GM21723 (cell line): ENCODE results near the gene CRY1.
A peak's percentile ranks its signal among the peaks of the same experiment; 100 is the strongest.

Source experiments
- ATAC-seq: cut with Tn5 transposase; IDR thresholded peaks from one replicate; pipeline ENCODE4 v1.9.1; 2021; ENCODE audit warnings: mild to moderate bottlenecking, moderate library complexity; ENCODE audit not compliant: unreplicated experiment

CRY1 gene

DNA sequence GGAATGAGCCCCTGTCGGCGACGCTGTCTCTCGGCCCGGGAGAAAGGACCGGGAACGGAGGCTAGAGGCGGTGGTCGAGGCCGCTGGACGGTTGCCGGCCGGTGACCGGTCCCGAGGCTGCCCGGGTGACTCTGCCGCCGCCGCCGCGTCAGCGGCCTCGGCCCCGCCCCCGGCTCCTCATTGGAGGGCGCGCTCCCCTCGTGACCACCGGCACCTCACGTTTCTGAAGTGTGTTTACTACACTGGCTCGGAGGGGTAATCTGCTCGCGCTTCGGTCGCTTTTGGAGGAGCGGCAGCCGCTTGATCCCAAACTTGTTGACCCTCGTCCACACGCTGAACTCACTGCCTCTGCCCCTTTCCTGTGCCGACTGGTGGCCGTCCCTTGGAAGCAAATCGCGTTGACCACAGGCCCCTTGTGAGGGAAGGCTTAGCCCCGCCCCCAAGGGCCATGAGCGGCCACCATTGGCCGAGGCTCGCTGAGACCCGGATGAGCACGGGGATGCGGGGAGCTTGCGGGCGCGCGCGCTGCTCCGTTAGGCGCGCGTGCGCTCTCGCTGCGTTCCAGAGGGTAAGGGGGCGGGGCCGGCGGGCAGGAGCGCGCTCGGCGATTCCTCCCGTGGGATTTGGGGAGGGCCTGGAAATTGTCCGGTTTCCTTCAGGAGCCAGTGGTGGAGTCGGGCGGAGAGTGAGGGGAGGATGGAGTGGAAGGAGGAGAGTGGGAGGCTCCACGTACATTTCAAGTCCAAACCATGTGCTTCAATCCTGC lies at the start of gene CRY1:
Gene CRY1, minus strand, starts transcription at position 133 of the 766 bp plus-strand sequence. CDS start 588 bp downstream, outside the sequence.
- peak; percentile 91 for ATAC-seq

DNA sequence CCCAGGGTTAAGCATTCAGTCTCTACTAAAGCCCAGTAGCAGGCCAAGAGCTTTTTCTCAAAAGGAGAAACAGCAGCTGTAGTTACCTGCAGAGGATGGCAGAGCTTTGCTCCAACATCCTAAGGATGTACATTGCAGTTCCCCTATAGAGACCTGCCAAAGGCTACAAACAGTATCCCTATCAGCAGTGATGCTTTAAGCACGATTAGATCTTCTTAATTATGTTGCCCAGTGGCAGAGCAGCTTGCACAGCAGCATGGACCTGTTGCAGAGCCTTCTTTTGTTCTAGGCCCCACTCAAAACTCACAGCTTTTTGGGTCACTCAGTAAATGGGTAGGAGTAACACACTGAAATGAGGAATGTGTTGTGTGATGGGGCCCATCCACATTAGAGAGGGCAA lies 46.4 kb upstream of the CRY1 start:
- no peak for ATAC-seq

DNA sequence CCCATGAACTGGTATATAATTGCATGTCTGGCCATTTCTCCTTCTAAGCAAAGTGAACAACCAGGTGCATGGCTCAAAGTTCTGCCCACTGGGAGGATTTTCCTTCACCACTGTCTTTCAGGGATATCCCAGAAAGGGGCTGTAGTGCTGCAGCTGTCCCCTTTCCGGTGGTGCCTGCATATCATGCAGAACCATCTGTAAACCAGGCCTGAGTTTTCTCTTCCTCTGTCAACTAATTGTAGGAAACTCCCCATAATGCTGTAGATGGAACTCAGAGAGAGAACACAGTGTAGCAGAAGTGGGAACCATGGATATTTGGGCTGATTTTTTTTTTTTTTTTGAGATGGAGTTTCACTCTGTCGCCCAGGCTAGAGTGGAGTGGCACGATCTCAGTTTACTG lies 45.6 kb upstream of the CRY1 start:
- ATAC-seq: no peak

DNA sequence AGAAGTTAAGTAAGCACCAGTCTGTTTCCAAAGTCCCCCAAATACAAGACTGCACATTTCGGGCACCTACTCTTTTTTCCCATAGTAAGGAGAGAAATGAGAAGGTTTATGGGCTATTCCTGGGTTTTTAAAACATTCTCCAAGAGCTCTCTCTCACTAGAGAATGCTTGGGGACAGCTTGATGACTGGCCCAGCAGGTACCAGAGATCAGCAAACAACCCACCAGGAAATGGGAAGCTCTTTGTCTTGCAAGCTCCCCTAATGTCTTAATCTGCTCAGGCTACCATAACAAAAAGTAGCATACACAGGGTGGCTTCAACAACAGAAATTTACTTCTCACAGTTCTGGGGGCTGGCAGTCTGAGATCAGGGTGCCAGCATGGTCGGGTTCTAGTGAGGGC lies 41.8 kb upstream of the CRY1 start:
- ATAC-seq: no peak

DNA sequence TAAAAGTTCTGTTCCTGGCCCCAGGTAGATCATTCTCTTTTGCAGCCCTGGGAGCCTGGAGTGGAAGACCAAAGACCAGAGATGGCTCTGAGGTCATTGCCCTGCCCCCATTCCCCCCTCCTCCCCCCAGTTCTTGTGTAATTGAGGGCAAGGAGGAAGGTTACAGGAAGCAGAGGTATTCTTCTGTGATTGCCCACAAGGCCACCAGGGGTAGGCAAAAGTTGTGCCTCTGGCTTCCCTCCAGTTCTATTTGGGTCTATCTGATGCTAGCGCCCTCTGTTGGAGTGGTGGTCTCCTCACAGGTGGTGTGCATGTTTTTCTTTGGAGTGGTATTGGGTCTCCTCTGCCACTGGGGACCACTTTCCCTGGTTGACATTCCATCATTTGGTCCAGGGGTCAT lies 41.2 kb upstream of the CRY1 start:
- no peak for ATAC-seq

DNA sequence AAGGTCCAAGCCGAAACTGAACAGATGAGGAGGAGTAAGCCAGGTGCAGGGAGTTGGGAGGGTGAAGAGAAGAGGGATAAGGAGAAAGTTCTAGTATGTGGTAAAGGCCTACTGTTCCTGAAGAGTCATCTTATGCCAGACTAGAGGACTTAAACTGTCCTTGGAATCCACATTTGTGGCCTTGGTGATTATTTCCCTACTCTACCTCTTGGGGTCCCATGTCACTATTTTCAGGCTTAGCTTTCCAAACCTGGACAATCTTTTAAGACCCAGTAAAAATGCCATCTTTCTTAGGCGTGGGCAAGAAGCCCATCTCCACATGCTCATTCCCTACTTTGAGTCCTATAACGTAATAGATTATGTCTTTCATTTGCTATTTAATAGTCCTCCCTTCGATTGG lies 40.1 kb upstream of the CRY1 start:
- no peak for ATAC-seq

DNA sequence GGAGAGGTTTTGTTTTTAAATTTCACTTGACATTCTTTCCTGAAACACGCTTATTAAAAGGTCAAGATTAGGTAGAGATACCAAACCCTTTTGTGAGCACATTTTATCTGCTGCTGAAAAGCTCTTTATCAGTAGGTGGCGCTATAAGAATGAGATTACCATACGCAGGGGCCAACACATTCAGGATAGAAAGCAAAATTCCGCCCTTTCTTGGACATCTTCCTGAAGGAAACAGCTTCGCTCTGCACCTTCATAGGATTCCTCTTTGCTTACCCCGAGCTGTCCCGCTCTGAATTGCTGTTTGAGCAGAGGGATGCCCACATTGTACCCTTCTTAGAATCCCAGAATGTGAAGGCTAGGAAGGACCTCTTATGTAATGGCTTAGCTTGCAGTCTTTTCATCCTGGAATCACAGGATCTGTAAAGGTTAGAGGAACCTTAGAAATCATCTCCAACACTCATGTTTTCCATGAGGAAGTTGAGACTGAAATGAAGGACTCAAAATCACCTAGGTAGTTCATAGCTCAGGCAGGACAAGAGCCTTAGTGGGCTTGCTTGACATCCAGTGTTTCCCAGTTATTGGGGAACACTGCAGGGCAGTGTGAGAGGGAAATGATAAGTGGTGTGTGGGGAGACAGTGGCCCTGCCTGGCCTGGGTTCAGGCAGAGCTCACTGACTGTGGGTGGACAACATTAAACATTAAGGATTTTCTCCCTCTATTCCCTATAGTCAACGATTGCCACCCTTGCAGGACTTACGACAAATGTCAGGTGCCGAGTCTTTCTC lies 38.7 kb upstream of the CRY1 start:
- no peak for ATAC-seq

DNA sequence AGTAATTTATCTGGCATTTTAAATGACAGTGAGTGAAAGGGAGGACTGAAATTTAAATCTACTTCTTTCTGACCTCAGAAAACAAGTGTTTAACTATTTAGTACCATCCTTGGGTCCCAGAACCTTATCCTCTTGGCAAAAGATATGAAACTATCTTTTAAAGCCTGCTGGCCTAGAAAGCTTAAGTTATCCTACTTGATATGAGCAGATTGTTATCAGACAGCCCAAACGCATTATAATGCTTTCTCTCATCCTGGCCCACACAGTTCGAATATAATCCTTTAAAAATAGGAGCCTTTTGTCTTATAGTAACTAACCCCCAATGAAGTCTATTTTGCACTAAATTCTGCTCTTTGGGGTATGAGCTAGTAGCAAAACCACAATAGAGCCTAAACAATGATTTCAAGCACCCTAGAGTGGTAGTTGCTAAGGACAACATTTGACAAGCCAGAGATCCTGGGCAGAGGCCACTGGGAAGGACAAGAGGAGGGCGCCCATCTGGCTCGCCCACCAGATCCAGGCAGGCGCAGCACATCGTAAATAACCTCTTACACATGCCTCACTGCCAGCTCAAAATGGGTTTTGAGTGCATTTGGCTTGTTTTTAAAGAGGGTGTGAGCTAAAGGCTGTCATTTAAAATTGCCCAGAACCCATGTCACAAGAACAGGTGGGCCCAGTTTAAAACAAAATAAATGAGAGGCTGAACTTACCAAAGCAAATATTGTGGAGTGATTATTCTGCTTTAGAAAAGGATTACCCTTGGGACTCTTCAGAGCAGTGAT lies 37.7 kb upstream of the CRY1 start:
- no peak for ATAC-seq

DNA sequence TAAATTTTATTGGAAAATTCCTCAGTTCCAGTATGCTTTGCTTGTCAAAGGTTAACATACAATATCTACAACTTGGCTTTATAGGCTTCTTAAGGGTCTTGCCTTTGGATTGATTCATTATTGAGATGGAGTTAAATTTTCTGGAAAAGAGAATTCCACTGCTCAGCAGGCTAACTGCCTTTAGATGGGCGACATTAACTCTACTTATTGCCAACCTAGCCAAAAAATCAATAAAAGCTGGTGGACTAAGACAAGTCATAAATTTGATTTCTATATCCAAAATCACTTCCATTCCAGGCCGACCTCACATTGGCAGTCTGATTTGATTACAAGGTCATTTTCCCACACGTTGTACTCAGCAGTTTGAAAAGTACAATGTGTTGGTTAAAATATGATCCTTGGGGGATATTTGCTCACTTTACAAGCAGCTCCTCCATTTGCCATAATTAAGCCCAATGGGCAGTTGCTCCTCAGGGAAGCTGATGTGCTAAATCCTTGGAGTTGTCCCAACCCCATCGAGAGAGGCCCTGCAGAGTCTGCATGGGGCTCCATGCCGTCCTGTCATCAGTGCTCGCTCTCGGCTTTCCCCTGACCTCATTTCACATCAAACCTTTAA lies 36.1 kb upstream of the CRY1 start:
- no peak for ATAC-seq

DNA sequence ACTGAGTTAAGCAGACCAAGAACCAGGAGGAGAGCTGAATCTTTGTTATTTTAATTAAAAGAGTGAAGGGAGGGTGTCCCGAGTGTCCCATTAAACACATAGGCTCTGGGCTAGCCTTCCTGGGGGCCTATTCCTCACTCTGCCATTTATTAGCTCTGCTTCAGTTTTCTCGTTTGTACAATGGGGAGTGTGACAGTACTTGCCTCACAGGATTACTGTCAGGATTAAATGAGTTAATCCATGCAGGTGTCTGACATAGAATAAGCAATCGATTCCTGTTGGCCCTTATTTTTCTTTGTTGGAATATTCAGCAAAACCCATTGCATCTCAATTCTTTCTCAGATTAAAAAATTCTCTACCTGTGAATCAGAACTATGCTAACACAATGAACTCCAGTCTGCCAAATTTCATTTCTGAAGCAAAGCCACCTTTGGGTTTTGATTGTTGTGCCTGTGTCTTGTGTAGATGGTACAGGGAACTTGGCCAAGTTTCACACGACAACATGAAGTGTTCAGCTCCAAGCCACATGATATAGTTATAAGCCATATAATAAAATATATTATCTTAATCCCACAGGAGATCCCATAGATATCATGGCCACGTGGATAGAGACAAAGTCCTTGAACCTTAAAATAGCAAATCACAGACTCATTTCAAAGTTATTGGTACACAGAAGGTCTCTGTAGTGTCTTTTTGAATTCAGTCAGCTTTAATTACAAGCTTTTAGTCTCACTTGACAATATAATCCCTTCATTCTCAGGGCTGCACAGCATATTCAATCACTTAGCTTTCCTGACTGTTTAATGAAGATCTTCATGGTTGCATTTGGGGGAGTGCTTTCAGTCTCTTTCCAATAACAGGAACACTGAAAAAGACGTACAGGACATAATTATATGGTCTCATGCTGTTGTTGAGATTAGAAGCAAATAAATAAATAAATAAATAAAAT lies 34.4 kb upstream of the CRY1 start:
- ATAC-seq: no peak

DNA sequence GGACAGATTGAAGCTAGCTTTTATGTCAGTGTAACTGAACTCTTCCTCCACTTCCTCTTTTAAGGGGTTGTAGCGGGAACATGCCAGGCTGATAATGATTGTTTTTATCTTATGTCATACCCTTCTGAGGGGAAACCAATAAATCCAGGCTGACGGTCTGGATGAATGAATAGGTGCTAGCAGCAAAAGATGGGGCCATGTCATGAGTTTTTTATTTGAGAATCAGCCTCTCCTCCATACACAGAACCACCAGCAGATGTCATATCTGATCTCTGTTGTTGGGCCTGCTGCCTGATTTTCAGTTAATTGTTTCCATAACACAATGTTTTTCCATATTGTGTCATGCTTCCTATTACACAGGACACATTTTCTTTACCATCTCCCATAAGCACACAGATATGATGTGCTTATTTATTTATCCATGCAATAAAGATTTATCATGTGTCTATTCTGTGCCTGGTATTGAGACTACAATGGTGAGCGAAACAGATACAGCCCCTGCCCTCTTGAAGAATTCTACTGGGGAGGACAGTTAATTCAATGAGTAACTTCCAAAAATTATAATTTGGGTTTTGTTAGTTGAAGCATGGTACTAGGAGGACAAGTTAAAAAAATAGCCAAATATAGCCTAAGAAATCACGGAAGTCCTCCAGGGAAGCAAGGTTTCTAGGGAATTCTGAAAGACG lies 33.6 kb upstream of the CRY1 start:
- no peak for ATAC-seq

DNA sequence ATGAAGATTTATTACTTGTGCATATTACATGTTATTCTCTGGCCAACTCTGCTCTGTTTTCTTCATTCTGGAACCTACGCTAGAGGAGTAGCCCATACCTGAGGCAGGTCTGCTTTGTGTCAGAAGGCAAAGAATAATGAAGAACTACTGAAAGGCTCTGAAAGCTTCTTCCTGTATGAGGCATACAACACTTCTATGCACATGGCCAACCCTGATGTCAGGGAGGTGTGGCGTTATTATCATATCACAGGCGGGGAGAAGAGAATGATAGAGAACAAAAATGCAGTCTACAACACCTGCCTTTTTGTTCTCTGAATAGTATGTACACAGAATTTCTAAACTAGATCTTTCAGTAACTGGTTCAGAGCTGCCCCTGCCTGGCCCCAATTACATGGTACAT lies 32.5 kb upstream of the CRY1 start:
- ATAC-seq: no peak

DNA sequence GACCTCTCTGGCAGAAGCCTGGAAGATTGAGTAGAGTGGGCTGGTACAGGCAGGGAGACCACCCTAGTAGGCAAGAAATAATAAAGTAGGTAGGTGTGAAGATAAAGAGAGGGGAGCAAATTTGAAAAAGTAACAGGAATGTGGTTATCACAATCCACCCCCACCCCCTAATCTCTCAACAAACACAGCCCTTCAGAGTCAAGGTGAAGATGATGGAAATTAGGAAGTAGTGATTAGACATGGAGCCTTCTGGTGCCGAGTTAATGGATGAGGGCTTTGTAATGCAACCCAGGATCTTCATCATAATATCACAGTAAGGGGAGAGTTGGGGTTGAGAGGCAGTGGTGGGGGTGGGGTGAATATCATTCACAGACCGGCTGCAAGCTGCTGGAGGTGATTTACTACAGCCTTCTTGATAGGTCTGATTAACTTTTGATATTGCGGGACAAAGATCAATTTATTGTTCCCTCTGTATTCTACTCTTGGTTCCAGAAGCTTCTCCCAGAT lies 29.2 kb upstream of the CRY1 start:
- ATAC-seq: no peak

DNA sequence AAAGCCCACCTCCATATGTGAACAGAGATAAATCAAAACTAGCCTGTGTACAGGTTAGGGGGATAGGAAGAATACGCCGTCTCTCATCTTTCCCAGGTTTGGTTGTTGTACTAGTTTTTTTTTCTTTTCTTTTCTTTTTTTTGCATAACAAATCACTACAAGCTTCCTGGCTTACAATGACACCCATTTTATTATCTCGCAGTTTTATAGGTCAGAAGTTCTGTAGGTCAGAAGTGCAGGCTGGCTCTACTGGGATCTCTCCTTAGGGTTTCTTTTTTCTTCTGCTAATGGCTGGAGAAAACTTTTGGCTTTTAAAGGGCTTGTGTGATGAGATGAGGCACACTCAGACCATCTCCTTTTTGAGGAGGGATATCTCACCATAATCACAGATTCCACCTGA lies 25.7 kb upstream of the CRY1 start:
- no peak for ATAC-seq

DNA sequence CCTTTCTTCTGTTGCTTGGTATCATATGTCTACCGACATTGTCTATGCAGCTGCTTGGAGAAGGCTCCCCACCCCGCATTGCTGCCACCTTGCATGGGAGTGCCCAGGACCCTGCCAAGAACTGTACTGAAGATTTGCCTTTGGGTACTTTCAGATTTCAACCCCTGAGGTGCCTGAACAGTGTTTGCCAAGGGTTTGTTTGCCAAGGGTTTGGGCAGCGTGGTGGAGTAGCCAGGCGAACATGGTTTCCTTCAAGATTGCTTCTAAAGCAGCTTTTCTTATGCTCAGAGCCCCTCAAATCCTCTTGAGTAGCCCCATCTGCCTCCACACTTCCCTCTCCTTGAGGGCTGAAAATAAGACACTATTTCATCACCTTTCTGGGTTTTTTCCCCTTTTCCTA lies 25.3 kb upstream of the CRY1 start:
- no peak for ATAC-seq

DNA sequence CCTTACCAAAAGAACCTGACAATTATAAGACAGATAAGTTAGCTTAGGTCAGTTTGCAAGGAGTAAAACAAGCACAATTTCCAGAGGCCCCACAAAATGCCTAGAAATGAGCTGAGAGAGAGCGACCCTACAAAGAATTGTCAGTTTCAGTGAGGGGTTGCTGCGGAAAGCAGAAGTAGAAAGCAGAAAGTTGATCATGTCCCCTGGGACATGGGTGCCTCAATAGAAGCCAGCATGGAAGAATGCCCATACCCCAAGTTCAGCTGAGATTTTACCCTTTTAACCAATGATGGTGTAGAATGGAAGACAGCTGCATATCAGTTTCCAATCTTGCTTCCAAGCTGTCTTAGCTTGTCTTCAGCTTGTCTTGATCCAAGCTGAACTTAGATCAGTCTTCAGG lies 21.8 kb upstream of the CRY1 start:
- ATAC-seq: no peak

DNA sequence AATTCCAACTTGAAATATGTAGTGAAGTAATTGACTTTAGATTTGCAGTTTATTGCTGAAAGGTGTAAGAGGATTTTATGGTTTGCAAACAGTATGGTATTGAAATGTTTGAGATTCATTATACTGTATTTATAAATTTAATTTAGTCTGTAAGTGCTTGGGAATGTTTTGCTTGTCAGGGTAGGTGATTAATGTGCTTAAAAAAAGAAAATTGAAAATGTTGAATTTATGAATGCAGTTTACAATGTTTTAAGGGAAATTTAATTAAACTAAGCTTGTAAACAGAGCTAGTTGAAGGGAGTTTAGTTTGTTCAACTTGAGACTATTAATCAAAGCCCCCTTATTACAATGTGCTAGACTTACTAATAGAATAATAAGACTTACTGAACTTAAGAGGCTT lies 18.0 kb upstream of the CRY1 start:
- no peak for ATAC-seq

DNA sequence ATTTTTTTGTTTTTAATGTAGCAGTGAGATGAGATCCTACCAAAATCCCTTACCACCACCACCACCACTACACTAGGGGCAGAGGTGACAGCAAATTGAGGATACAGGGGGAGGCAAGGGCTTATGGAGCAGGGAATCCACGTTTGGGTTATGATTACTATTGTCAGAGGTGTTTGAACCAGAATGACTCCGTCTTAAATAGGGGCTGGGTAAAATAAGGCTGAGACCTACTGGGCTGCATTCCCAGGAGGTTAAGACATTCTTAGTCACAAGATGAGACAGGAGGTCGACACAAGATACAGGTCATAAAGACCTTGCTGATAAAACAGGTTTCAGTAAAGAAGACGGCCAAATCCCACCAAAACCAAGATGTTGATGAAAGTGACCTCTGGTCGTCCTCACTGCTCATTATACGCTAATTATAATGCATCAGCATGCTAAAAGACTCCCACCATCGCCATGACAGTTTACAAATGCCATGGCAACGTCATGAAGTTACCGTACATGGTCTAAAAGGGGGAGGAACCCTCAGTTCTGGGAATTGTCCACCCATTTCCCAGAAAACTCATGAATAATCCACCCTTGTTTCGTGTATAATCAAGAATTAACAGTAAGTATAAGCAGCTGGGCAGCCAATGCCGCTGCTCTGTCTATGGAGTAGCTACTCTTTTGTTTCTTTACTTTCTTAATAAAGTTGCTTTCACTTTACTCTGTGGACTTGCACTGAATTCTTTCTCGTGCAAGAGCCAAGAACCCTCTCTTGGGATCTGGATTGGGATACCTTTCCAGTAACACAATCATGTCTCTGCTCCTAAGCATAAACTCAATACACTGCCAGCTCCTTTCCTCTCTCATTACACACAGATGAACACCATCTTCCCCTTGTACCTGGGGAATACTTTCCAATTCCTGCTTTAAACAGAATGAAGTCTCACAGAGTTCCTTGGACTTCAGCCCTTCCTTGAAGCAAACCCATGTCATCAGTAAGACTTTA lies 16.7 kb upstream of the CRY1 start:
- no peak for ATAC-seq
